Sigmoid colon (tissue), 7 donors: ENCODE results near the gene ANGPTL8. TPM values are rescaled to one million over a fixed set of nuclear protein-coding genes. Genes with fewer than 3 reads are reported as not detected.

Source experiments
- DNase-seq: peaks from one replicate; pipeline ENCODE4 v3.0.0-alpha.2; 2019
- H3K27ac ChIP-seq, 4 donors: fragments of 200-600 bp; sonication (generic); one replicate each; pipeline ENCODE4 v1.5.1; 2016 to 2019; ENCODE audit warnings: mild to moderate bottlenecking in 1 of 4
- H3K27me3 ChIP-seq, 3 donors: fragments of 200-600 bp; sonication (generic); one replicate each; pipeline ENCODE4 v1.5.1; 2019; ENCODE audit warnings: mild to moderate bottlenecking in 1 of 3
- H3K36me3 ChIP-seq, 4 donors: fragments of 200-600 bp; sonication (generic); one replicate each; pipeline ENCODE4 v1.5.1; 2016 to 2019
- H3K4me1 ChIP-seq, 4 donors: fragments of 200-600 bp; sonication (generic); one replicate each; pipeline ENCODE4 v1.5.1; 2017 to 2019
- H3K4me3 ChIP-seq, 4 donors: fragments of 200-600 bp; sonication (generic); one replicate each; pipeline ENCODE4 v1.5.1; 2017 to 2019; ENCODE audit warnings: mild to moderate bottlenecking in 2 of 4, moderate library complexity in 1 of 4
- H3K9me3 ChIP-seq, 4 donors: fragments of 200-600 bp in 3 of 4; sonication (generic) in 3 of 4; one replicate each; pipeline versions ENCODE4 v1.5.1 to v1.6.1; 2013 to 2019
- EP300 ChIP-seq, 4 donors: sonication (generic); formaldehyde crosslinking; IDR thresholded peaks; one replicate each; pipeline ENCODE4 v1.6.1; 2017; ENCODE audit warnings: antibody characterized with exemption in 4 of 4
- POLR2A ChIP-seq, 2 donors: fragments of 450-650 bp; IDR thresholded peaks; one replicate each; pipeline ENCODE4 v1.6.1; 2016; ENCODE audit warnings: antibody characterized with exemption in 2 of 2, mild to moderate bottlenecking in 2 of 2, moderate library complexity in 2 of 2
- POLR2AphosphoS5 ChIP-seq, 4 donors: sonication (generic); formaldehyde crosslinking; IDR thresholded peaks; one replicate each; pipeline ENCODE4 v1.6.1; 2017; ENCODE audit warnings: antibody characterized with exemption in 4 of 4
- whole genome bisulfite sequencing, 2 donors: extraction: QIAGEN DNeasy Blood & Tissue Kit; methylation state at CpG; one replicate each; pipeline ENCODE4 v1.1.7; 2013; 5-methylcytosine and 5-hydroxymethylcytosine counted together
- intact Hi-C: fragments of 100-400 bp; cut with DNase I; formaldehyde crosslinking; loops from one replicate; pipeline ENCODE4 v1.15.1; 2023
- polyA plus RNA-seq, 3 donors: library from polyadenylated mRNA; stranded (reverse); fragments of 200-250 nt; gene quantifications; one replicate each; pipeline ENCODE4 v1.2.3, GENCODE V29; 2013
- total RNA-seq, 4 donors: library from RNA; depleted of rRNA; stranded (reverse); fragments of >200 nt; gene quantifications; one replicate each; pipeline ENCODE4 v1.1.0, GENCODE V29; 2016
- TF ChIP-seq, protein P1 (sequence below), 4 experiments: fragments of 450-650 bp in 3 of 4; fragments of 200-600 bp in 1 of 4; IDR thresholded peaks; one replicate each; pipeline ENCODE4 v1.5.1; 2016 to 2019; ENCODE audit warnings: antibody characterized with exemption in 4 of 4, mild to moderate bottlenecking in 3 of 4, moderate library complexity in 2 of 4
- donor health status: healthy with polysubstance abuse.
- donor health status: Bipolar disorder and iron deficiency.
- donor health status: healthy.

ANGPTL8 gene
- total and polyA plus RNA-seq, 7 donors = 8.1 TPM; not detected in 6

DNA sequence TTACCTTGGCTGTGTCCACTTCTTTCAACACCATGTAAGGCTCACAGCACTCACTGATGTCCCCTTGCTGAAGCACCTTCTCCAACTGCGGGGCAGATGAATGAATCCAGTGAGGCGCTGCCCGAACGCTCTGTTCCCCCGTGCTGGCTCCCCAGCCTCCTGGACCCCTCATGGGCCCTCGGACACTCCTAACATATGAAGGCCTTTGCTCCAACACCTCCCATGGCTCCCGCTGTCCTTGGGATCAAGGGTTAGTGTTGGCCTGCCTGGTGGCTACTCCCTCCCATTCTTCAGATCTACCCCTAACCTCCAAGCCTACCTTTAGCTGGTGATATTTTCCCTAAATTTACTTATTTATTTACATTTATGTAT lies 4.4 kb downstream of the ANGPTL8 start:
- WGBS, 2 donors = 94 to 95% methylated on average over 7 of the region's 7 CpGs
- Histone ChIP-seq H3K4me3 (peak overlapping the region in 1 of 4 donors; percentile 12), H3K27ac (peak overlapping the region; percentile 36 to 70 (median 55)), H3K27me3 (no peaks in the 10 kb centered on the region), H3K36me3 (peaks cover 0 to 36% (median 4%) of the 10 kb centered on the region in 4 donors), H3K4me1 (peaks cover 0 to 18% (median 9%) of the 10 kb centered on the region in 4 donors), H3K9me3 (peaks cover 0 to 2% (median 0%) of the 10 kb centered on the region in 4 donors)
- intact Hi-C loops = loop anchor here (1.0 kb wide), 1 partner anchor 203 kb away; no protein-coding TSS in a partner anchor
- TF ChIP-seq EP300 (IDR thresholded peaks at IDR 0.05) (no peak), POLR2A (IDR thresholded peaks at IDR 0.05) (no peak), POLR2AphosphoS5 (IDR thresholded peaks at IDR 0.05) (no peak)
- TF ChIP-seq, protein P1, sequence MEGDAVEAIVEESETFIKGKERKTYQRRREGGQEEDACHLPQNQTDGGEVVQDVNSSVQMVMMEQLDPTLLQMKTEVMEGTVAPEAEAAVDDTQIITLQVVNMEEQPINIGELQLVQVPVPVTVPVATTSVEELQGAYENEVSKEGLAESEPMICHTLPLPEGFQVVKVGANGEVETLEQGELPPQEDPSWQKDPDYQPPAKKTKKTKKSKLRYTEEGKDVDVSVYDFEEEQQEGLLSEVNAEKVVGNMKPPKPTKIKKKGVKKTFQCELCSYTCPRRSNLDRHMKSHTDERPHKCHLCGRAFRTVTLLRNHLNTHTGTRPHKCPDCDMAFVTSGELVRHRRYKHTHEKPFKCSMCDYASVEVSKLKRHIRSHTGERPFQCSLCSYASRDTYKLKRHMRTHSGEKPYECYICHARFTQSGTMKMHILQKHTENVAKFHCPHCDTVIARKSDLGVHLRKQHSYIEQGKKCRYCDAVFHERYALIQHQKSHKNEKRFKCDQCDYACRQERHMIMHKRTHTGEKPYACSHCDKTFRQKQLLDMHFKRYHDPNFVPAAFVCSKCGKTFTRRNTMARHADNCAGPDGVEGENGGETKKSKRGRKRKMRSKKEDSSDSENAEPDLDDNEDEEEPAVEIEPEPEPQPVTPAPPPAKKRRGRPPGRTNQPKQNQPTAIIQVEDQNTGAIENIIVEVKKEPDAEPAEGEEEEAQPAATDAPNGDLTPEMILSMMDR (IDR thresholded peaks at IDR 0.05) = no peak
- DNase-seq = no peak

DNA sequence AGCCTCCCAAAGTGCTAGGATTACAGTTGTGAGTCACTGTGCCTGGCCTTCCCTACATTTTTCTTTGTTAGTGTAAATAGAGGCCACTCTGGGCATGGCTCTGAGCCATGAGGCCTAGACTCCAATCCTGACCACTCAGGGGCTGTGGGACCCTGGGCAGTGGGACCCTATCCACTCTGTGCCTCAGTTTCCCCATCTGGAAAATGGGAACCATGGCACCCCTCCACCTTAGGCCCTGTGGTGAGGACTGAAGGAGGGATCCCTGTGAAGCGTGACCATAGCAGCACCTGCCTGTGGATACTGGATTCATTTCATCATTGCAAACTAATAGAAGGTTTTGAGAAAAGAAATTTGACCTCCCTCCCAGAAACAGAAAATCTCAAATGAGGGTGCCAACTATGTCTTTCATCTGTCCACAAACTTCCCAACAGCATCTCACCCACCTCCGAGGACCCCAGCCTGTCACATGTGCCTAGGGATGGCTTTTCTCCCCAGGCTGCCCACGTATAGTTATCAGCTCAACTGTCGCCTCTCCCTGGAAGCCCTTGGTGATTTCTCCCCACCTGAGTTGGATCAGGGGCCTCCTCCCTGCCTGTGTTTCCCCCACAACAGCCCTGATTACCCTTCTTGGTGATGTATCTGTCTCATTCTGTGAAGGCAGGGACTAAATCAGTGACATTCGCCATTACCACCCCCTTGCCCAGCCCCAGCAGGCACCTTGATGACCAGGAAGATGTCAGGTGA lies 5.6 kb downstream of the ANGPTL8 start:
- no peaks in the 10 kb centered on the region for H3K9me3 ChIP-seq
- no peak for TF ChIP-seq POLR2AphosphoS5 (IDR thresholded peaks at IDR 0.05)
- no peak for TF ChIP-seq POLR2A (IDR thresholded peaks at IDR 0.05)
- TF ChIP-seq EP300 (IDR thresholded peaks at IDR 0.05) = no peak
- TF ChIP-seq, protein P1 (IDR thresholded peaks at IDR 0.05) = no peak
- intact Hi-C loops = no loop called here
- WGBS, 2 donors = 94 to 96% methylated on average over 5 of the region's 5 CpGs
- H3K4me1 ChIP-seq = peaks cover 0 to 18% (median 9%) of the 10 kb centered on the region in 4 donors
- no peak overlapping the region for H3K4me3 ChIP-seq
- H3K36me3 ChIP-seq = peaks cover 0 to 40% (median 4%) of the 10 kb centered on the region in 4 donors
- no peak overlapping the region for H3K27ac ChIP-seq
- H3K27me3 ChIP-seq = no peaks in the 10 kb centered on the region
- DNase-seq = no peak

DNA sequence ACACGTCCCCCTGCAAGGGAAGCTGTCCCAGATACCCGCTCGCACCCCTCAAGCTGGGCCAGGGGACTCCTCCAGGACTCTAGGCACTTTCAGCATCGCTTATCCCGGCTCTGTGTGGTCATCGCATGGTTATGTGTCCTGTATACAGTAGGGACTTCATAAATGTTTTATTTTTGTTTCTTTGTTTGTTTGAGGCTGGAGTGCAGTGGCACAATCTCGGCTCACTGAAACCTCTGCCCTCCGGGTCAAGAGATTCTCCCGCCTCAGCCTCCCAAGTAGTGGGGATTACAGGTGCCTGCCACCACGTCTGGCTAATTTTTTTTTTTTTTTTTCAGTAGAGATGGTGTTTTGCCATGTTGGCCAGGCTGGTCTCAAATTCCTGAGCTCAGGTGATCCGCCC lies 7.5 kb downstream of the ANGPTL8 start:
- Histone ChIP-seq H3K27me3 (no peaks in the 10 kb centered on the region), H3K27ac (peak overlapping the region; percentile 21 to 63 (median 39)), H3K4me1 (peaks cover 0 to 18% (median 9%) of the 10 kb centered on the region in 4 donors), H3K9me3 (no peaks in the 10 kb centered on the region), H3K36me3 (peaks cover 0 to 49% (median 13%) of the 10 kb centered on the region in 4 donors), H3K4me3 (no peak overlapping the region)
- 89% methylated on average over 11 of the region's 11 CpGs for WGBS, 2 donors
- no peak for DNase-seq
- intact Hi-C loops = no loop called here
- TF ChIP-seq EP300 (IDR thresholded peaks at IDR 0.05) = no peak
- TF ChIP-seq, protein P1 (IDR thresholded peaks at IDR 0.05) = no peak
- no peak for TF ChIP-seq POLR2A (IDR thresholded peaks at IDR 0.05)
- no peak for TF ChIP-seq POLR2AphosphoS5 (IDR thresholded peaks at IDR 0.05)

DNA sequence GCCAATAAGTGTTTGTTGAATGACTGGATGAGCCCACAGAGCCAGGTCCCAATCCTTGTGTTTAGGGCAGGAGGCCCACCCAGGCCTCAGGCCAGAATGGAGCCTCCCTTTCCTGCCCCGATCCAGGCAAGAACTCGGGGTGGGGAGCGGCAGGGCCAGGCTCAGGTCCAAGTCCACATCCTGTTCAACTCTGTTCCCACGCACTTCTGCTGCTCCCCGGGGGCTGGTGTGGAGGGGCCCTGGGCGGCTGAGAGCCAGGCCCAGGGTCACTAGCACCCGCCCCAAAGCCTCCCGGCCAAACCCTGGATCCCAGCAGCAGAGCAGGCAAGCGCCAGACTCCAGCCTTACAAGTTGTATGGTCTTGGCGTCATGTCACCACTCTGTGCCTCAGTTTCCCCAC lies 8.0 kb downstream of the ANGPTL8 start:
- H3K27ac ChIP-seq = peak overlapping the region; percentile 21 to 63 (median 39)
- TF ChIP-seq POLR2A (IDR thresholded peaks at IDR 0.05) (no peak), EP300 (IDR thresholded peaks at IDR 0.05) (no peak), POLR2AphosphoS5 (IDR thresholded peaks at IDR 0.05) (peak in 1 of 4 donors; percentile 20)
- TF ChIP-seq, protein P1 (IDR thresholded peaks at IDR 0.05) = no peak
- H3K27me3 ChIP-seq = no peaks in the 10 kb centered on the region
- H3K4me1 ChIP-seq = peaks cover 0 to 18% (median 9%) of the 10 kb centered on the region in 4 donors
- H3K9me3 ChIP-seq = no peaks in the 10 kb centered on the region
- 81 to 86% methylated on average over 10 of the region's 10 CpGs for WGBS, 2 donors
- intact Hi-C loops = no loop called here
- DNase-seq = peak; percentile 84
- no peak overlapping the region for H3K4me3 ChIP-seq
- H3K36me3 ChIP-seq = peaks cover 0 to 54% (median 17%) of the 10 kb centered on the region in 4 donors
